Suprapubic skin (tissue), 4 donors: ENCODE measurements around the gene PRCD. TPM values are rescaled to one million over a fixed set of nuclear protein-coding genes. Genes with fewer than 3 reads are reported as not detected.
A peak's percentile ranks its signal among the peaks of the same experiment; 100 is the strongest.
"Not testable (repeated sequence)": the region's sequence is repeated elsewhere in the genome, so short reads cannot be mapped to it uniquely, and the experiment has no call there.

Experiments used
- DNase-seq, 2 donors: peaks; one replicate each; pipeline ENCODE4 v3.0.0-alpha.2; 2019; ENCODE audit warnings: low spot score in 2 of 2
- H3K27ac ChIP-seq: fragments of 200-600 bp; sonication (generic); one replicate; pipeline ENCODE4 v1.5.1; 2019
- H3K27me3 ChIP-seq: fragments of 200-600 bp; sonication (generic); one replicate; pipeline ENCODE4 v1.5.1; 2019
- H3K36me3 ChIP-seq: fragments of 200-600 bp; sonication (generic); one replicate; pipeline ENCODE4 v1.5.1; 2019
- H3K4me1 ChIP-seq: fragments of 200-600 bp; sonication (generic); one replicate; pipeline ENCODE4 v1.5.1; 2019
- H3K4me3 ChIP-seq: fragments of 200-600 bp; sonication (generic); one replicate; pipeline ENCODE4 v1.5.1; 2019; ENCODE audit warnings: mild to moderate bottlenecking
- H3K9me3 ChIP-seq: fragments of 200-600 bp; sonication (generic); one replicate; pipeline ENCODE4 v1.5.1; 2019
- CTCF ChIP-seq, 2 donors: fragments of 200-600 bp in 1 of 2; fragments of 450-650 bp in 1 of 2; sonication (generic) in 1 of 2; IDR thresholded peaks; one replicate each; pipeline ENCODE4 v1.5.1; 2016 to 2019; ENCODE audit warnings: antibody characterized with exemption in 2 of 2, mild to moderate bottlenecking in 1 of 2, moderate library complexity in 1 of 2
- EP300 ChIP-seq: sonication (generic); formaldehyde crosslinking; IDR thresholded peaks from one replicate; pipeline ENCODE4 v1.6.1; 2017; ENCODE audit warnings: antibody characterized with exemption
- POLR2A ChIP-seq, 2 donors: fragments of 450-650 bp; IDR thresholded peaks; one replicate each; pipeline ENCODE4 v1.6.1; 2017; ENCODE audit warnings: antibody characterized with exemption in 2 of 2, mild to moderate bottlenecking in 2 of 2, moderate library complexity in 2 of 2
- POLR2AphosphoS5 ChIP-seq, 3 donors: sonication (generic); formaldehyde crosslinking; IDR thresholded peaks; one replicate each; pipeline ENCODE4 v1.6.1; 2017; ENCODE audit warnings: antibody characterized with exemption in 3 of 3
- WGBS: methylation state at CpG from one replicate; pipeline ENCODE4 v1.1.5; 2018; 5-methylcytosine and 5-hydroxymethylcytosine counted together
- total RNA-seq, 4 donors: library from RNA; depleted of rRNA; stranded (reverse); fragments of >200 nt; gene quantifications; one replicate each; pipeline ENCODE4 v1.1.0, GENCODE V29; 2016

Gene PRCD
- total RNA-seq, 4 donors from 2014 or later, result 1.3 to 2.8 (median 2.2) TPM; not detected in 1

- 31% methylated on average over 16 of the region's 23 CpGs for WGBS
- H3K36me3 ChIP-seq, result no peaks in the 10 kb centered on the region
- TF ChIP-seq POLR2A (IDR thresholded peaks at IDR 0.05), result peak in 1 of 2 donors; percentile 20
- no peak for TF ChIP-seq EP300
- TF ChIP-seq CTCF (IDR thresholded peaks at IDR 0.05), result no peak
- TF ChIP-seq POLR2AphosphoS5 (IDR thresholded peaks at IDR 0.05), result peak in 2 of 3 donors; percentile 9 to 16
- peak overlapping the region; percentile 94 for H3K27ac ChIP-seq
- H3K4me3 ChIP-seq, result peak overlapping the region; percentile 19
- DNase-seq, result peak; percentile 87 to 90
- peaks cover 59% of the 10 kb centered on the region for H3K4me1 ChIP-seq
- H3K27me3 ChIP-seq, result no peaks in the 10 kb centered on the region
- no peaks in the 10 kb centered on the region for H3K9me3 ChIP-seq
Observed at GRCh38 chr17:76530095-76530723, 9.6 kb upstream of the PRCD start.

DNA sequence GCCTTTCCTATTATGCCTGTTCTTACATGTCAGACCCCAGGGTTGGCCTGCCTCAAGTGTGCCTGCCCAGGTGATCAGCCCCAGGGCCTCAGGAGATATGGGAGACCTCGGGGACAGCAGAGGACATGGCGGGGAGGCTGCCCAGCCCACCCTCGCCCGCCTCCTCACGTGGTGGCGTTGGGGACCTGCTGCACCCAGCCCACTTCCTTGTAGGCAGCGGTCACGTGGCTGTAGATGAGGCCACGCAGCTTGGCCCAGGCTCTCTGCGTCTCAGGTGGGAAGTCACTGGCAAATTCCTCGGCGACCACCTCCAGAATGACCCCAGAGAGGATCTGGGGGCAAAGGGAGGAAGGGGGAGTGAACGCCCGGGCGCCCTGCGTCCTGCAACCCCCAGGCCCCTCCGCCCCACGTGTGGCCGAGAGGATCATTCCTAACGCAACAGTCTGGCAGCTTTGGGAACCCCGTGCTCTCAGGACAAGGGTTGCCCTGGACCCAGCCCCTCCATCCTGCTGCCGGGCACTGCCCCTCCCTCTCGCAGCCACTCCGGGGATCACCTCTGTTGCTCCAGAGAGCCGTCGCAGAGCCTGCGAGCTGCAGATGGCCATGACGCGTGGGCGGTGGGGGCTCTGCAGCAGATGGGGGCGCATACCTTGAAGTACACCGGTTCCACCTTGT lies 8.9 kb upstream of the PRCD start:
- H3K27ac ChIP-seq, result peak overlapping the region; percentile 94
- peaks cover 58% of the 10 kb centered on the region for H3K4me1 ChIP-seq
- no peak for DNase-seq
- H3K4me3 ChIP-seq, result no peak overlapping the region
- no peaks in the 10 kb centered on the region for H3K27me3 ChIP-seq
- WGBS, result 73% methylated on average over 8 of the region's 32 CpGs
- H3K9me3 ChIP-seq, result no peaks in the 10 kb centered on the region
- no peaks in the 10 kb centered on the region for H3K36me3 ChIP-seq
- no peak for TF ChIP-seq EP300
- TF ChIP-seq CTCF (IDR thresholded peaks at IDR 0.05), result no peak
- no peak for TF ChIP-seq POLR2AphosphoS5 (IDR thresholded peaks at IDR 0.05)
- no peak for TF ChIP-seq POLR2A (IDR thresholded peaks at IDR 0.05)

GRCh38 chr17:76531486-76532038 lies 8.3 kb upstream of the PRCD start:
- H3K4me1 ChIP-seq, result peaks cover 58% of the 10 kb centered on the region

DNA sequence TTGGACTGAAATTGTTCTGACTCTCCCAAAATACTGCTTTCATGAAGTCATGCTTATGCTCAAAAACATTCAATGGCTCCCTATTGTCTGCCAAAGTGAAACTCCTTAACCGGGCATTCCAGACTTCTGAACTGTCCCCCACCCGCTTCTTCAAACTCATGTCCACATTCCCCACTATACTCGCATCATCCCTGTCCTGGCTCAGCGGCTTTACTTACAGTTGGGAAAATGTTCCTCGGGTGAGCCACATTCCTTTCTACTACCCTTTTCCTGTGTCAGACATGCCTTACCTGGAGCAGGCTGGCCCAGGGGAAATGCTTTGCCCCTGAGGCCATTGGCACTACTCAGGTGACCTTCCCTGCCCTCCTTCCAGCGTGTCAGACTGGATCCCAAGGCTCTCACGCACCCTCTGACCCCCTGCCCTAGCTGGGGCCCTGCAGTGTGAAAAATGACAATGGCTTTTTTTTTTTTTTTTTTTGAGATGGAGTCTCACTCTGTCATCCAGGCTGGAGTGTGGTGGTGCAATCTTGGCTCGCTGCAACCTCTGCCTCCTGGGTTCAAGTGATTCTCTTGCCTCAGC lies 7.7 kb upstream of the PRCD start:
- H3K27ac ChIP-seq, result no peak overlapping the region
- no peaks in the 10 kb centered on the region for H3K27me3 ChIP-seq
- no peak overlapping the region for H3K4me3 ChIP-seq
- no peaks in the 10 kb centered on the region for H3K36me3 ChIP-seq
- no peaks in the 10 kb centered on the region for H3K9me3 ChIP-seq
- no peak for DNase-seq
- 74% methylated on average over 8 of the region's 8 CpGs for WGBS
- peaks cover 55% of the 10 kb centered on the region for H3K4me1 ChIP-seq
- TF ChIP-seq CTCF (IDR thresholded peaks at IDR 0.05), result no peak
- TF ChIP-seq EP300, result no peak
- no peak for TF ChIP-seq POLR2AphosphoS5 (IDR thresholded peaks at IDR 0.05)
- TF ChIP-seq POLR2A (IDR thresholded peaks at IDR 0.05), result no peak

More at GRCh38 chr17:76531486-76532038, 8.3 kb upstream of the PRCD start:
- no peaks in the 10 kb centered on the region for H3K9me3 ChIP-seq
- no peaks in the 10 kb centered on the region for H3K27me3 ChIP-seq
- DNase-seq, result no peak
- H3K4me3 ChIP-seq, result no peak overlapping the region
- WGBS, result 92% methylated on average over 10 of the region's 18 CpGs
- TF ChIP-seq POLR2A (IDR thresholded peaks at IDR 0.05) (no peak), EP300 (no peak), POLR2AphosphoS5 (IDR thresholded peaks at IDR 0.05) (no peak), CTCF (IDR thresholded peaks at IDR 0.05) (no peak)
- H3K27ac ChIP-seq, result peak overlapping the region; percentile 94
- no peaks in the 10 kb centered on the region for H3K36me3 ChIP-seq

GRCh38 chr17:76533640-76534359 lies 6.0 kb upstream of the PRCD start:
- not testable (repeated sequence) for H3K9me3 ChIP-seq, H3K4me3 ChIP-seq, H3K27me3 ChIP-seq, H3K36me3 ChIP-seq, H3K27ac ChIP-seq, DNase-seq
- WGBS, result 95% methylated on average over 9 of the region's 9 CpGs
- peaks cover 51% of the 10 kb centered on the region for H3K4me1 ChIP-seq
